GM19324 (cell line): ENCODE data around the gene TRAF3IP1.
A peak's percentile ranks its signal among the peaks of the same experiment; 100 is the strongest.
"Not testable (repeated sequence)": the region's sequence is repeated elsewhere in the genome, so short reads cannot be mapped to it uniquely, and the experiment has no call there.

ENCODE experiments used
- ATAC-seq: cut with Tn5 transposase; IDR thresholded peaks from one replicate; pipeline ENCODE4 v1.9.1; 2021; ENCODE audit warnings: mild to moderate bottlenecking, moderate library complexity; ENCODE audit not compliant: unreplicated experiment, low FRiP score

Gene TRAF3IP1

GRCh38 chr2:238320246-238320647 lies at the start of gene TRAF3IP1:
TRAF3IP1 (plus strand) TSS chr2:238320518; CDS start chr2:238320663, 145 bp downstream.
- ATAC-seq = peak; percentile 98

- ATAC-seq = no peak
Measured at GRCh38 chr2:238270606-238271005, 49.7 kb upstream of the TRAF3IP1 start.

GRCh38 chr2:238271061-238271554 lies 49.2 kb upstream of the TRAF3IP1 start:
- no peak for ATAC-seq

- not testable (repeated sequence) for ATAC-seq
Measured at GRCh38 chr2:238271686-238272085, 48.6 kb upstream of the TRAF3IP1 start.

GRCh38 chr2:238272156-238272555 lies 48.2 kb upstream of the TRAF3IP1 start:
- ATAC-seq = no peak

GRCh38 chr2:238273433-238273832 lies 46.9 kb upstream of the TRAF3IP1 start:
- ATAC-seq = not testable (repeated sequence)

GRCh38 chr2:238274152-238274865 lies 46.0 kb upstream of the TRAF3IP1 start:
- ATAC-seq = no peak

GRCh38 chr2:238277695-238278094 lies 42.6 kb upstream of the TRAF3IP1 start:
- ATAC-seq = no peak

GRCh38 chr2:238278626-238279323 lies 41.5 kb upstream of the TRAF3IP1 start:
- ATAC-seq = no peak

GRCh38 chr2:238279324-238279682 lies 41.0 kb upstream of the TRAF3IP1 start:
- ATAC-seq = no peak

- no peak for ATAC-seq
Measured at GRCh38 chr2:238280083-238280825, 40.1 kb upstream of the TRAF3IP1 start.

GRCh38 chr2:238281826-238282480 lies 38.4 kb upstream of the TRAF3IP1 start:
- no peak for ATAC-seq

- no peak for ATAC-seq
Measured at GRCh38 chr2:238282861-238283738, 37.2 kb upstream of the TRAF3IP1 start.

GRCh38 chr2:238284802-238285515 lies 35.4 kb upstream of the TRAF3IP1 start:
- no peak for ATAC-seq

- no peak for ATAC-seq
Measured at GRCh38 chr2:238285653-238286082, 34.6 kb upstream of the TRAF3IP1 start.

- no peak for ATAC-seq
Measured at GRCh38 chr2:238286095-238286494, 34.2 kb upstream of the TRAF3IP1 start.

GRCh38 chr2:238286551-238286950 lies 33.8 kb upstream of the TRAF3IP1 start:
- ATAC-seq = no peak

GRCh38 chr2:238286987-238287736 lies 33.2 kb upstream of the TRAF3IP1 start:
- ATAC-seq = no peak
